ENCODE data around the gene RAB11A.

The RAB11A gene

DNA sequence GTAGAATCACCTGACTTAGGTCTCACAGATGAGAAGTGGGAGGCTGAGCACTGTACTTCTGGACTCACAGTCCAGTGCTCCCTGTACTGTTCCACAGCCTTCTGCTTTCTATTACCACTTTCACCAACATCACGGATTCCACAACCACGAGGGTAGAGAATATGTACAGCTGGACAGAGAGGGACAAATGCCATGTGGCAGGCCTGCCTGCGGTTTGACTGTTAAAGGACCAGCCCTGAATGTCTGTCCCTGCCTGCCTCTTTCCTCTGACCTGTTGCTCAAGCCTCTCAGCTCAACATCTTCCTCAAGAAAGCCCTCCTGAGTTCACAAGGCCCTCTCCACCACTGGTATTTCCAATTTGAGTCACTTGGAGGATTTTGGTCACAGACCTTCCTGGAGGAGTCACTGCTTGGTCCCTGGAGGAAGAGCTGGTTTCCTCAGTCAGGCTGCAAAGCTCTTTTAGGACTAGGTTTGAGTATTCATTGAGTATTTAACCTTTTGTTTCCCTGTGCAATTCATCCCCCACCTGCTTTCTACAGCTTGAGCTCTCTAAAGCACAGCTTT lies 49.1 kb downstream of the RAB11A start:
- no peak for DNase-seq

- DNase-seq: no peak
Observed at GRCh38 chr15:65918945-65919344, 49.7 kb downstream of the RAB11A start.

DNA sequence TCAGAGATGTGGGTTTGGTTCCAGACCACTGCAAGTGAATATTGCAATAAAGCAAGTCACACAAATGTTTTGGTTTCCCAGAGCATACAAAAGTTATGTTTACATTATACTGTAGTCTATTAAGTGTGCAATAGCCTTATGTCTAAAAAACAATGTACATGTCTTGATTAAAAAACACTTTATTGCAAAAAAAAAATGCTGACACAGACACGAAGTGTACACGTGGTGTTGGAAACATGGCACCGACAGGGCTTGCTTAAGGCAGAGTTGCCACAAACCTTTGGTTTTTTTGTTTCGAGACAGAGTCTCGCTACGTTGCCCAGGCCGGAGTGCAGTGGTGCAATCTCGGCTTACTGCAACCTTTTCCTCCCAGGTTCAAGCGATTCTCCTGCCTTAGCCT lies 50.1 kb downstream of the RAB11A start:
- no peak for DNase-seq

DNA sequence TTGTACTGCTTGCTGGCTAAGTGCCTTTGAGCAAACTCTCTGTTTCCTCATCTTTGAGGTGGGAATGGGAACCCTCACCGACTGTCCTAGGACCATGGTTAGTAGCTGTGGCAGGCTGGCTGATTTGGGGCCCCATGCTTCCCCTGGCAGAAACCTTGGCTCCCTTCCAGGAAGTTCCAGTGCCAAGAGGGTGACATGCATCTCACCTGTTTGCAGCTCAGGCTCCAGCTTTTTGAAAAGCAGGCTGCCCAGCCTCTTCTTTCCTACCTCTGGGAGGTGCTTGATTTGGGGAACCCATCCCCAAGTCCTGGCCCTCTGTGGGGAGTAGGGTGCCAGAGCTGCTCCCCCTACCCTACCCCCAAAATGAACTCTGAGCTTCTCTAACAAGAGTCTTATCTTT lies 50.8 kb downstream of the RAB11A start:
- no peak for DNase-seq

GRCh38 chr15:65920825-65921309 lies 51.6 kb downstream of the RAB11A start:
- DNase-seq: no peak

DNA sequence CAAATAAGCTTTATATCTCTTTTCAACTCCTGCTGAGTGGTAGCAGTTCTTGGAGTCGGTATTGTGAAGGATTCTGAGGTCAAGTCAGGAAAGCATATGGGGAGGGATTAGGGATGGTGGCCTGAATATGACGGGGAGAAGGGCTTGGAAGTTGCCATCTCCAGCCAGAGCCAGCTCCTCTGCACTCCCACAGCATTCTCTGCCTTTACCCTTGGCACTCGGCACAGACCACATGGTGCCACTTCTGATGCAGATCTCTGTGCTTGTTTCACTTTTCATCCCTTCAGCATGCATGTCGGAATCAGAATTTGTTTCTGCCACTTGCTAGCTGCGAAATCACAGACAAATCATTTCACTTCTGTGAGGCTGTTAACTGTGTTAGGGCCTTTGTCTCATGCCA lies 52.5 kb downstream of the RAB11A start:
- DNase-seq: no peak

- DNase-seq: no peak
Observed at GRCh38 chr15:65922621-65923020, 53.3 kb downstream of the RAB11A start.

DNA sequence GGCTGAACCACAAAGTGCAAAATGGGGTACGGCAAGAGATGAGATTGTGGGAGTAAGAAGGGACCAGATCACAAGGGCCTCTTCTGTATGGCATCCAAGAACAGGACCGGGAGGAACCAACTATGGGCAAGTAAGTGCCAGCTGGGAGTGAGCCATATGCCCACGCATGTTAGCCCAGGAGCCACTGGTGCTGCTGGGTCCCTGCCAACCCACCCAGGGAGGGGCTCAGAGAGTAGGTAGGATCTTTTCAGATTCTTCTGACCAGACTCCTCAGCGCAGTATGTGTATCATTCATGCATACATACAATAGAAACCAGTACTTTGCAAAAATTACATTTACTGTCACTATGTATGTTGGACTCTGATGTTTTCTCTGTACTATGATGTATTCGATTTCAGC lies 54.0 kb downstream of the RAB11A start:
- no peak for DNase-seq

- no peak for DNase-seq
Observed at GRCh38 chr15:65924004-65924403, 54.7 kb downstream of the RAB11A start.

DNA sequence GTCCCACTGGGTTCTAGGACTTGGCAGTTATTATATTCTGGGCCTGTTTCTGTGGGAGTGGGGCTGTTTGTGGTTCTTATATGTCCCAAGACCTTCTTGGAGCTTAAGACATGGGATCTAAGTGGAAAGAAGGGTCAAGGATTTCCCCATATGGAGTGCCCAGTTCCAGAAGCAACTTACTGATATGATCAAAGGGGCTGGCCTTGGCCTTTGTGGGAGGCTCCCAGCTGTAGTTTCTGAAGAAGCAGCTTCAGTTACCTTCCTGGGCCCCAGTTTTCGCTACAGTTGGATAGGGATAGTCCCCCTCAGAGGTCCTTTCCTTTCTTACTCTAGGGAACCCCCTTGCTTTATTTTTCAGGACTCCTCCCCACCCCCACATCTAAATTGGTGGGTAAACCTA lies 56.0 kb downstream of the RAB11A start:
- no peak for DNase-seq

- no peak for DNase-seq
Observed at GRCh38 chr15:65926459-65926858, 57.2 kb downstream of the RAB11A start.

GRCh38 chr15:65926899-65927298 lies 57.6 kb downstream of the RAB11A start:
- DNase-seq: no peak

DNA sequence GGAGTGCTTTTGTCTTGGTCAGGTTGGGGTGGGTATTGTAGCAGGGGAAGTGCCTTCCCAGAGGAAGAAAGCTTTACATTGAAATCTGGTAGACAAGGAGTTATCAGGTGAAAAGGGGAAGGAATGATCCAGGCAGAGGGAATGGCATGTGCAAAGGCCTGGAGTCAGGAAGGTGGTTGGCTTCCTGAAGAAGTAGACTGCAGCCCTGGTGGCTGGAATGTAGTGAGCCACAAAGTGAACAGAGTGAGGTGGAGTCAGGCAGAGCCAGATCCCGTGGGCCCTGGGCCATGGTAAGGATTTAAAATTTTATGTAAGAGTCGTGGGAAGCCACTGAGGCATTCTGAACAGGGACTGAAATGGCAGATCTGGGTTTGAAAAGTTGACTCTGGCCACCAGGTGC lies 58.3 kb downstream of the RAB11A start:
- no peak for DNase-seq

DNA sequence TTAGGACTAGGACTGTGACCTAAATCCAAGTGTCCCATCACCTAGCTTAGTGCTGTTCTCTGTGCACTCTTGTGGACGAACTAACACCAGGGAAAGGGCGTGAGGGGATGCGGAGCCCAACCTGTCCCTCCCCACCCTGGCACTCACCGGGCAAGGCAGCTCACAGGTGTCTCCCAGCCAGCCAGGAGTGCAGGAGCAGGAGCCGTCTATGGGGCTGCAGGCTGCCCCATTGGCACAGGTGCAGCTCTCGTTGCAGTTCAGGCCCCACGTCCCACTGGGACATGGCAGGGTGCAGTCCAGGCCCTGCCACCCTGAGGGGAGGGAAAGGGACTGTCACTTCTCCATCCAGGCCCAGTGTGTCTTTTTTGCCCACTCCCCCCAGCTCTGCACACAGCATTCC lies 60.3 kb downstream of the RAB11A start:
- no peak for DNase-seq

DNA sequence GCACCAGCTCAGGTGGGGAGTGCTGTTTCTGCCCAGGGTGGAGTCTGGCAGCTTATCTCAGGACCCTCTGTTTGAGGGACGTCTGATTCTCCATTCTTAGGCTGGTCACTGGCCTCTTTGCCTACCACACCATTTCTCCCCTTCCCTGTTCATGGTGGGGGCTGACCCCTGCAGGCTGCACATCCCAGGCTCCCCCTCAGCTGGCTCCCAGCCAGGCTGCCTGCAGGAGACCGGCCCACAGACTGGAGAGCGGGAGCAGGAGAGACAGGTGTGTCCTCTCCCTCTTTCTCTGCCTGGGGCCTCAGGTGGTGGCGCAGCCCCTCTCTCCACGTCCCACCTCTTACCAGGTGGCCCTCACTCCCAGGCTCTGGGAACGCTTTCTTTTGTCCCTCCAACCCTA lies 60.8 kb downstream of the RAB11A start:
- no peak for DNase-seq

DNA sequence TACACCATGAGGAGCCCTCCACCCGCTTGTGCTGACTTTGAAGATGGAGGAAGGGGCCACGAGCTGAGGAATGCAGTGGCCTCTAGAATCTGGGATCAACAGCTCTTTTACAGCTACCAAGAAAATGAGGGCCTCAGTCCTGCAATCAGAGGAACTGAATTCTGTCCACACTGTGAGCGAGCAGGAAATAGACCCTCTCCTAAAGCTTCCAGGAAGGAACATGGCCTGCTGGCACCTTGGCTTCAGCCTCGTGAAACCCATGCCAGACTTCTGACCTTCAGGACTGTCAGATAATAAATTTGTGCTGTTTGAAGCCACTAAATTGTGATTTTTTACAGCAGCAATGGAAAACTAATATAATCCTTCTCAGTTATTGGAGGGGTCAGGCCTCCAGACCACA lies 61.9 kb downstream of the RAB11A start:
- DNase-seq: no peak

- DNase-seq: no peak
Observed at GRCh38 chr15:65935391-65935790, 66.1 kb downstream of the RAB11A start.

DNA sequence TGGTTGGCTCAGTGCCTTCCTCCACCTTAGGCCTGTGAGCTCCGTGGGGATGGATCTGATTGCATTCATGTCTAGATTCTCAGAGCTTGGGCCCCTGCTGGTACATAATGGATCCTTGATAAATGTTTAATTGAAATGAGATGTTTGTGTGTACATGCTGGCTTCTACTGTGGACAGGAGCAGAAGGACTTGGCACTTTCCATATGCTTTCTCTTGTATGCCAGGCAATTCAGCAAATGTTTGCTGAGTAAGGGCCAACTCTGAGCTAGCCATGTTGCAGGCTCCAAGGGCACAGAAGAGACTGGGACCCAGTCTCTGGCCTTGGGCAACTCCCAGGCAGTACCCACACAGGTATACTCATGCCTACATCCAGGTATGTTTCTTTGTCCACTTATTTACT lies 67.0 kb downstream of the RAB11A start:
- no peak for DNase-seq

DNA sequence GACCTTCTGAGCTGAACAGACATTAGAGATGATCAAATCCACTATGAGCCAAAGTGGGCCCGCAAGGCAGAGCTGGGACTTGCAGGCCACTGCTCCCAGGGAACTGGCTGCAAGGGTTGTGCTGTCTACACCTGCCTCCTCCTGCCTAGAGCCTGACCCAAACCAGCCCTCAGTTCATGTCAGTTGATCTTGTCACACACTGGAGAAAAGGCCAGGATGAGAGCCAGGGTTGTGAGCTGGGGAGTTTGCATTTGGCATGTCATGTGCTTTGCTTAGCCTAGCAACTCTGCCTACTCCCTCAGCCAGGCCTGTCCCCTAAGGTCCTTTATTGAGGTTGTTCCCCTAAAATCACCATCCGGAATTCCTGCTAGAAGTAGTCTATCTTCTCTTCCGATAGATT lies 67.8 kb downstream of the RAB11A start:
- DNase-seq: no peak

GRCh38 chr15:65937476-65937875 lies 68.2 kb downstream of the RAB11A start:
- no peak for DNase-seq

- DNase-seq: no peak
Observed at GRCh38 chr15:65938604-65939003, 69.3 kb downstream of the RAB11A start.

- DNase-seq: no peak
Observed at GRCh38 chr15:65939901-65940617, 70.8 kb downstream of the RAB11A start.

- no peak for DNase-seq
Observed at GRCh38 chr15:65940618-65940909, 71.3 kb downstream of the RAB11A start.
